Measurements from ENCODE around the gene NAA80. TPM values are rescaled to one million over a fixed set of nuclear protein-coding genes. Genes with fewer than 3 reads are reported as not detected.
A peak's percentile ranks its signal among the peaks of the same experiment; 100 is the strongest.

The NAA80 gene
- total RNA-seq, 2 donors from 2014 or later: 9.7 to 12.8 TPM

DNA sequence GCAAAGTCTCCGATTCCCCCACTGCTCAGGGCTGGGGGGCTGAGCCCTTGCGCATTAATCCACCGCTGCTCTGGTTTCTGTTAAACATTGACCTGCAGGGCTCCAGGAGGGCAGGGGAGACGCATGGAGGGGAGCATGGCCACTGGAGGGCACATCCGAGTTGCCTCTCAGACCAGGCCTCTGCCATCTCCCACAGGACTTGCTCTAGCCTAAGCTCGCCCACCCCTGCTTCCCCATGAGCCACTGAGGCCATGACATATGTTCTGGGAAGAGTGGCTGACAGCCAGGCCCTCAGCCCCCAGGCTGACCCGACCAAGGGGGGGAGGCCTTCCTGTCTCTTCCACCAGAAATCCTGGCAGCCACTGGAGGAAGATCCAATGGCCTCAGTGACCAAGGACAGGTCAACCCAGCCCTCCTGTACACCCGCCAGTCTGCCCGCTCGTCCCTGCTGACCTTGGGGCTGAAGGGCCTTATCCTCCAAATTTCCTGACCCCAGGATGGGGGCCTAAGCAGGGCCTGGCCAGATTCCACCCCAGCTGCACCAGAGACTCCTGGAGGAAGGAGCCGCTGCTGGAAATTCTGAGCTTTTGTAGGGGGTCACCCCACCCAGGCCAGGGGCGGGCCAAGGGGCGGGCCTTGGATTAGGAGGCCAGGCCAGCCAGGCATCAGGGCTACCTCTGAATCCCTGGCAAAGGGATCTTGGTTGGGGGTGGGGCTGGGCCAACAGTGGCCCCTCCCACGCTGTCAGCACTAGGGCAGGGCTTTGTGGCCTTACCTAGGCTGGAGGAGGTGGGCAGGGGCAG, 4.0 kb upstream of the NAA80 start, which contains the start of gene HYAL1:
HYAL1 (minus strand) TSS at position 562 of the 803 bp plus-strand sequence. CDS start 618 bp downstream, outside the sequence.
- H3K4me1 Mint-ChIP-seq: peaks cover 17% of the 10 kb centered on the region
- H3K27ac Mint-ChIP-seq: no peak within 1 kb of the TSS
- WGBS, 2 experiments (ENCODE audit: insufficient coverage in 1 of 2, insufficient read length in 1 of 2): 78 to 79% methylated on average over 5 to 14 of the region's 14 CpGs
- no peaks in the 10 kb centered on the region for H3K27me3 Mint-ChIP-seq (ENCODE audit: insufficient read depth)
- Histone ChIP-seq H3K9me3 (ENCODE audit: control insufficient read depth, low read length) (peaks cover 20% of the 10 kb centered on the region), H3K9ac (ENCODE audit: extremely low read depth, low read length, poor library complexity, severe bottlenecking) (no peak within 1 kb of the TSS), H3K4me3 (ENCODE audit: low read length) (no peak within 1 kb of the TSS), H3K36me3 (ENCODE audit: control insufficient read depth, insufficient read depth, low read length) (no peaks in the 10 kb centered on the region), H3K4me1 (ENCODE audit: control insufficient read depth, insufficient read depth, low read length) (peaks cover 3% of the 10 kb centered on the region), H3K27me3 (ENCODE audit: control insufficient read depth, insufficient read depth, low read length, poor library complexity, severe bottlenecking) (no peaks in the 10 kb centered on the region), H3K27ac (ENCODE audit: low read depth, low read length) (peak within 1 kb of the TSS; percentile 32)
- no peak within 1 kb of the TSS for H3K4me3 Mint-ChIP-seq
- DNase-seq: peak; percentile 87
- H3K36me3 Mint-ChIP-seq (ENCODE audit: low read depth): no peaks in the 10 kb centered on the region
- TF ChIP-seq, protein P1, sequence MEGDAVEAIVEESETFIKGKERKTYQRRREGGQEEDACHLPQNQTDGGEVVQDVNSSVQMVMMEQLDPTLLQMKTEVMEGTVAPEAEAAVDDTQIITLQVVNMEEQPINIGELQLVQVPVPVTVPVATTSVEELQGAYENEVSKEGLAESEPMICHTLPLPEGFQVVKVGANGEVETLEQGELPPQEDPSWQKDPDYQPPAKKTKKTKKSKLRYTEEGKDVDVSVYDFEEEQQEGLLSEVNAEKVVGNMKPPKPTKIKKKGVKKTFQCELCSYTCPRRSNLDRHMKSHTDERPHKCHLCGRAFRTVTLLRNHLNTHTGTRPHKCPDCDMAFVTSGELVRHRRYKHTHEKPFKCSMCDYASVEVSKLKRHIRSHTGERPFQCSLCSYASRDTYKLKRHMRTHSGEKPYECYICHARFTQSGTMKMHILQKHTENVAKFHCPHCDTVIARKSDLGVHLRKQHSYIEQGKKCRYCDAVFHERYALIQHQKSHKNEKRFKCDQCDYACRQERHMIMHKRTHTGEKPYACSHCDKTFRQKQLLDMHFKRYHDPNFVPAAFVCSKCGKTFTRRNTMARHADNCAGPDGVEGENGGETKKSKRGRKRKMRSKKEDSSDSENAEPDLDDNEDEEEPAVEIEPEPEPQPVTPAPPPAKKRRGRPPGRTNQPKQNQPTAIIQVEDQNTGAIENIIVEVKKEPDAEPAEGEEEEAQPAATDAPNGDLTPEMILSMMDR (conservative IDR thresholded peaks at IDR 0.05): peak; percentile 63
- H3K9me3 Mint-ChIP-seq: peaks cover 35% of the 10 kb centered on the region

DNA sequence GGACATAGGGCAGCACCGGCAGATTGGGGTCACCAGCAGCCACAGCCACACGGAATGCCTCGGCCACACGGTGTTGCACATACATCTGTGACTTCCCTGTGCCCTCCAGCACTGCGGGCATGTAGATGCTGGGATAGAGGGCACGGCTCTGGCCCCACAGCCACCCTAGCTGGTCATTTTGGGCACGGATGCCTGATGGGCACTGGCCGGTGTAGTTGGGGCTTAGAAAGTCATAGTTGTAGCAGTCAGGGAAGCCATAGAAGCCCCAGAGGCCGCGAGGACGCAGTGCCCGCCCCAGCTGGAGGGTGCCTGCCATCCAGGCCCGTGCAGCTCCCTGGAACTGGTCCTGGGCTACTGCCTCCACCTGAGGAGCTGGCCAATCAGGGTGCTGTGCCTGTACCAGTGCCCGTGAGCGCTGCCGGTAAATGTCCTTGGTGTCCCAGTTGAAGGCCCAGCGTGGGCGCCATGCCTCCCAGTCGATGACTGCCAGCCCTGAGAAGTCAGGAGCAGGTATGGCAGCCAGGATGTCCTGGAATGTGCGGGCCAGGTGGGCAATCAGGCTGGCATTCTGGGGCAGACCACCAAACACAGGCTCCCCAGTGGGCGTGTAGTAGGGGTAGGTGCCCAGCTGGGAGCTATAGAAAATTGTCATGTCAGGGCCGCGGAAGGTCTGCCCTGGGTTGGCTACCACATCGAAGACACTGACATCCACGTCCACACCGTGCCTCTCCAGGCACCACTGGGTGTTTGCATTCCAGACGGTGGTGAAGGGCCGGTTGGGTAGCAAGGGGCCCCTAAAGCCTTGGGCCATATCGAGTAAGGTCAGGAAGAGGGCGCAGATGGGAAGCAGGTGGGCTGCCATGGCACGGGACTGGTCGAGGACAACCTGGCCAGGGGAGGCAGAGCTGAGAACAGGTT, 3.1 kb upstream of the NAA80 start:
- Histone ChIP-seq H3K27me3 (ENCODE audit: control insufficient read depth, insufficient read depth, low read length, poor library complexity, severe bottlenecking) (no peaks in the 10 kb centered on the region), H3K4me3 (ENCODE audit: low read length) (no peak overlapping the region), H3K4me1 (ENCODE audit: control insufficient read depth, insufficient read depth, low read length) (peaks cover 3% of the 10 kb centered on the region), H3K9ac (ENCODE audit: extremely low read depth, low read length, poor library complexity, severe bottlenecking) (no peak overlapping the region), H3K36me3 (ENCODE audit: control insufficient read depth, insufficient read depth, low read length) (no peaks in the 10 kb centered on the region), H3K27ac (ENCODE audit: low read depth, low read length) (no peak overlapping the region), H3K9me3 (ENCODE audit: control insufficient read depth, low read length) (peaks cover 16% of the 10 kb centered on the region)
- Mint-ChIP-seq H3K4me3 (no peak overlapping the region), H3K27ac (no peak overlapping the region), H3K9me3 (peaks cover 26% of the 10 kb centered on the region), H3K4me1 (peaks cover 17% of the 10 kb centered on the region), H3K36me3 (ENCODE audit: low read depth) (no peaks in the 10 kb centered on the region), H3K27me3 (ENCODE audit: insufficient read depth) (no peaks in the 10 kb centered on the region)
- 93 to 94% methylated on average over 28 to 32 of the region's 32 CpGs for WGBS, 2 experiments (ENCODE audit: insufficient coverage in 1 of 2, insufficient read length in 1 of 2)
- DNase-seq: peak; percentile 51
- TF ChIP-seq, protein P1 (conservative IDR thresholded peaks at IDR 0.05): no peak

GRCh38 chr3:50300681-50301254, 1.6 kb upstream of the NAA80 start:
- no peak for DNase-seq
- Mint-ChIP-seq H3K27ac (peak overlapping the region; percentile 89), H3K9me3 (peaks cover 11% of the 10 kb centered on the region), H3K36me3 (ENCODE audit: low read depth) (peaks cover 2% of the 10 kb centered on the region), H3K4me3 (no peak overlapping the region), H3K27me3 (ENCODE audit: insufficient read depth) (no peaks in the 10 kb centered on the region), H3K4me1 (peaks cover 17% of the 10 kb centered on the region)
- TF ChIP-seq, protein P1 (conservative IDR thresholded peaks at IDR 0.05): peak; percentile 23
- Histone ChIP-seq H3K4me3 (ENCODE audit: low read length) (no peak overlapping the region), H3K9ac (ENCODE audit: extremely low read depth, low read length, poor library complexity, severe bottlenecking) (no peak overlapping the region), H3K9me3 (ENCODE audit: control insufficient read depth, low read length) (peaks cover 2% of the 10 kb centered on the region), H3K27me3 (ENCODE audit: control insufficient read depth, insufficient read depth, low read length, poor library complexity, severe bottlenecking) (no peaks in the 10 kb centered on the region), H3K4me1 (ENCODE audit: control insufficient read depth, insufficient read depth, low read length) (peaks cover 3% of the 10 kb centered on the region), H3K27ac (ENCODE audit: low read depth, low read length) (no peak overlapping the region), H3K36me3 (ENCODE audit: control insufficient read depth, insufficient read depth, low read length) (no peaks in the 10 kb centered on the region)
- WGBS, 2 experiments (ENCODE audit: insufficient coverage in 1 of 2, insufficient read length in 1 of 2): 95 to 100% methylated on average over 3 to 6 of the region's 6 CpGs

Data from endodermal cell (in vitro differentiated cells).